Neural crest cell (in vitro differentiated cells): ENCODE results near the gene INPP4B. TPM values are rescaled to one million over a fixed set of nuclear protein-coding genes. Genes with fewer than 3 reads are reported as not detected.

ENCODE experiments used
- DNase-seq: peaks from one replicate; pipeline ENCODE4 v3.0.0; 2021; ENCODE audit warnings: low read depth, mixed read lengths, low spot score
- H3K27ac Mint-ChIP-seq: one replicate; pipeline ENCODE4 v1.8.0; 2021; ENCODE audit warnings: mild to moderate bottlenecking, mixed read lengths; ENCODE audit not compliant: unreplicated experiment
- H3K27me3 Mint-ChIP-seq: 2 replicates; pipeline ENCODE4 v1.8.0; 2021; ENCODE audit warnings: low read depth, mild to moderate bottlenecking, mixed read lengths
- H3K36me3 Mint-ChIP-seq: 2 replicates; pipeline ENCODE4 v1.8.0; 2021; ENCODE audit warnings: low read depth, mild to moderate bottlenecking, mixed read lengths
- H3K4me1 Mint-ChIP-seq: 2 replicates; pipeline ENCODE4 v1.8.0; 2021; ENCODE audit warnings: mixed read lengths
- H3K4me3 Mint-ChIP-seq: one replicate; pipeline ENCODE4 v1.8.0; 2021; ENCODE audit warnings: mild to moderate bottlenecking, mixed read lengths
- H3K9me3 Mint-ChIP-seq: 2 replicates; pipeline ENCODE4 v1.8.0; 2021; ENCODE audit warnings: mixed read lengths
- total RNA-seq: library from RNA; stranded (reverse); gene quantifications from 2 replicates; pipeline ENCODE4 v1.2.1, GENCODE V29; 2021
- TF ChIP-seq, protein P1 (sequence below): fragments of 200-600 bp; sonication (generic); conservative IDR thresholded peaks from 2 replicates; pipeline ENCODE4 v1.5.0; 2021; ENCODE audit warnings: antibody characterized with exemption, mild to moderate bottlenecking

INPP4B gene
- total RNA-seq, 1 donor from 2014 or later, result 7.3 TPM

DNA sequence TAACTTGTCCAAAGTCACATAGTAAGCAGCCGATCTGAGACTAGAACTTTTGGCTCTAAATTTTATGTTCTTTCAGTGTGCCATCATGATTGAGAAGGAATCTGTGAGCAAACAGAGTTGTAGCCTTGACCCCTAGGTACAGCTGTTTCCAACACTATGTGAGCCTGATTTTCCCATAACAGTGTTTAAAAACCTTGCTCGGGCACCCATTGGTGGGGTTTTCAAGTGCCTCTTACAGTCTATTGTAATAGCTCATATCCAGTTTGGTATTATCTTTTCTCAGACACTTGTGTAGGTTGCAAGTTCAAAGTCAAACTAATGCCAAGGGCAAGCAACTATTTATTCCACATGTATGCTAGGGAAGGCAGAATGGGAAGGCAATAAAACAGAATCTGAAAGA is 467.9 kb downstream of the INPP4B start:
- H3K27ac Mint-ChIP-seq, result no peak overlapping the region
- H3K4me1 Mint-ChIP-seq, result peaks cover 26% of the 10 kb centered on the region
- H3K27me3 Mint-ChIP-seq, result no peaks in the 10 kb centered on the region
- H3K4me3 Mint-ChIP-seq, result no peak overlapping the region
- H3K9me3 Mint-ChIP-seq, result no peaks in the 10 kb centered on the region
- no peak for DNase-seq
- TF ChIP-seq, protein P1, sequence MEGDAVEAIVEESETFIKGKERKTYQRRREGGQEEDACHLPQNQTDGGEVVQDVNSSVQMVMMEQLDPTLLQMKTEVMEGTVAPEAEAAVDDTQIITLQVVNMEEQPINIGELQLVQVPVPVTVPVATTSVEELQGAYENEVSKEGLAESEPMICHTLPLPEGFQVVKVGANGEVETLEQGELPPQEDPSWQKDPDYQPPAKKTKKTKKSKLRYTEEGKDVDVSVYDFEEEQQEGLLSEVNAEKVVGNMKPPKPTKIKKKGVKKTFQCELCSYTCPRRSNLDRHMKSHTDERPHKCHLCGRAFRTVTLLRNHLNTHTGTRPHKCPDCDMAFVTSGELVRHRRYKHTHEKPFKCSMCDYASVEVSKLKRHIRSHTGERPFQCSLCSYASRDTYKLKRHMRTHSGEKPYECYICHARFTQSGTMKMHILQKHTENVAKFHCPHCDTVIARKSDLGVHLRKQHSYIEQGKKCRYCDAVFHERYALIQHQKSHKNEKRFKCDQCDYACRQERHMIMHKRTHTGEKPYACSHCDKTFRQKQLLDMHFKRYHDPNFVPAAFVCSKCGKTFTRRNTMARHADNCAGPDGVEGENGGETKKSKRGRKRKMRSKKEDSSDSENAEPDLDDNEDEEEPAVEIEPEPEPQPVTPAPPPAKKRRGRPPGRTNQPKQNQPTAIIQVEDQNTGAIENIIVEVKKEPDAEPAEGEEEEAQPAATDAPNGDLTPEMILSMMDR, result no peak
- no peaks in the 10 kb centered on the region for H3K36me3 Mint-ChIP-seq

DNA sequence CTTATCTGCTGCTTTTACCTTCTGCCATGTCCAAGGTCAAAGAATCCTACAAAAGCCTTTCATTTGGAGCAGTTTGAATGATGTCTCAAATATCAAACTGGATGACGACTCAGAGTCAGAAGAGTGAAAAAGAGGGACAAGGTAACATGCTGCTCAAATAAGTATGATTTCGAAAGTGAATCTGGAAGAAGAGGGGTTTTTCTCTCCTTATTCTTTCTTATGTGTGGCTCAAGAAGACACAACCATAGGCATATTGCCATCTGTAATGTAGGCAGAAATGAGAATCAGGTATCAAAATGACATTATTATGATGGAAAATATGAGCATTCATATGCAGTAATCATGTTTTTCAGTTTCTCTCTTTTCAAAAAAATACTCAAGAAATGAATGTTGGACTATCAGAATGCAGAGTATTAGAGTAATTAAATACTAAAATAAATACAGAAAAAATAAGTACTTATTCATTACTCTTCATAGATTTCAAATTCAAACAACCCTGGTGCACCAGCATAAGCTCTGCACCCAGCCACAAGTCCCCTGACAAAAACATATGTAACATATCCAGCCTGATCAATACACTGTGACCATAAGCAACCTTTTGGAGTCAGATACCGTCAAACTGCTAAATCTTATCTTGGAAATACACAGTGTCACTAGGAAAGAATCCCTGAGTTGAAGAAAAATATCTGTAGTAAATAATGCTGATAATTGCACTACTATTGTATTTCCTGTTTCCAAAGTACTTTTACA is 468.6 kb downstream of the INPP4B start:
- Mint-ChIP-seq H3K27ac (peak overlapping the region; percentile 70), H3K36me3 (no peaks in the 10 kb centered on the region), H3K4me3 (no peak overlapping the region), H3K27me3 (no peaks in the 10 kb centered on the region), H3K4me1 (peaks cover 31% of the 10 kb centered on the region), H3K9me3 (no peaks in the 10 kb centered on the region)
- no peak for DNase-seq
- TF ChIP-seq, protein P1, result no peak

DNA sequence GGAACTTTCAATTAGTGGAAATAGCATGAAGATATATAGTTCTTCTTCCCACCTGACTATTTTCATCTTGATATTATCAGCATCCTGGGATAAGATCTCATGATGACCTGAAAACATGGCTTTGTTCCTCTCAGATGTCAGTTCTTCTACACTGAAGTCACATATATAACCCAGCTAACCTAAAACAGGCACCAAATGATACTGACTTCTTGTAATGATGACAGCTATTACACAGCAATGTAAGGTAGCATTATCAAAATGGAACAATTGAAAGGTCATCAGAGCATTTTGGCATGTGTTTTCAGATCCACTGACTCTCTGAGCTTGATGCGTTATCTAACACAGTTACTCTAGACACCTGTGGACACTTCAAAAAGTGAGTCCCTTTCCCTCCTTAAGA is 469.9 kb downstream of the INPP4B start:
- DNase-seq, result no peak
- no peaks in the 10 kb centered on the region for H3K27me3 Mint-ChIP-seq

DNA sequence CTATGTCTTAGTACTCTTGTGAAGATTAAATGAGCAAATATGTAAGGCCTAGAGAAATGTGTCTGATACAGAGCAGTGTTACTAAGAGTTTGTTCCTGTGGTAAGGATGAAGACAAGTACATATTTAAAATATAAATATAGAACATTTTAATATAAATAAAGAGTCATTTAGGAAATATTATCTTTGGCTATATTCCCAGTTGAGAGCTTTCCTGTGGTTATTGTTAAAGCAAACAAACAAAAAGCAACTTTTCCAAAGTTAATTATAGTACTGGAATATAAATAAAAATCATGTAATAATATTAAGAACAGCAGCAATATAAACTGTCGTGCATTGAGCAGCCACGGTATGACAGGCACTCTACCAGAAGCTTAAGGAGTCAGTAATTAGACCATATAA is 472.5 kb downstream of the INPP4B start:
- no peak overlapping the region for H3K27ac Mint-ChIP-seq
- H3K27me3 Mint-ChIP-seq, result no peaks in the 10 kb centered on the region
- H3K36me3 Mint-ChIP-seq, result peaks cover 3% of the 10 kb centered on the region
- DNase-seq, result no peak
- peaks cover 20% of the 10 kb centered on the region for H3K4me1 Mint-ChIP-seq
- peaks cover 6% of the 10 kb centered on the region for H3K9me3 Mint-ChIP-seq
- TF ChIP-seq, protein P1, result no peak
- no peak overlapping the region for H3K4me3 Mint-ChIP-seq

More for the DNA sequence above, 469.9 kb downstream of the INPP4B start:
- TF ChIP-seq, protein P1, result no peak
- H3K9me3 Mint-ChIP-seq, result peaks cover under 1% of the 10 kb centered on the region
- no peak overlapping the region for H3K27ac Mint-ChIP-seq
- no peak overlapping the region for H3K4me3 Mint-ChIP-seq
- H3K4me1 Mint-ChIP-seq, result peaks cover 31% of the 10 kb centered on the region
- no peaks in the 10 kb centered on the region for H3K36me3 Mint-ChIP-seq

DNA sequence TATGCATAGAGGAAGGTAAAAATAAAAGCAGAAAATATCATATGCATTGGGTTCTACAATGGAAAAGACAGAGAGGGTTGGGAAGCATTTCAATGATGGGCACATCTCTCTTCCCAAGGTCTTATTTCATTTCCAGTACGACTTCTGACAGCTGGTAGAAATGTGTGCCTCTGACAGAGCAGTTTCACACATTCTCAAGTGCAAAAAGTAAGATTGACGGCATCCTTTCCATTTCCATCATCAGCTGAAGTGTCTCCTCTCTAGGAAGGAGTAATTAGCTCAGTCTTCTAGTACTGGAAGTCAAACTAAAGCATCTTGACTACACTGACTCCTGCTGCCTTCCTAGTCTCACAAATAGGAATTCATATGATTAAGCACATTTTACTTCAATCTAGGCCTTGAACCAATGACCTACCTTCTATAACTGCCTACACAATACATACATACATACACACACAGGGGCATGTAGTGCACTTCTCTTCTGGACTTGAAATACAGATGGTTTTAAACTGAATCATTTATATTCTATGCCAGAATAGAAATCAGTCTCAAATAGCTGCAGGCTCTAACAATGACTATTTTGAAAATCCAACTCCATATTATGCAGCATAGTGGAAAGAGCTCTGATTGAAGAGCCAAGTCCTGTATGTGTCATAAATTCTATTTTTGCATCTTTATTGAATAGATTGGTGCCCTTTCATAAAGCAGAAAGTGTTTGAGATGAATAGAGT is 473.4 kb downstream of the INPP4B start:
- H3K9me3 Mint-ChIP-seq, result peaks cover 6% of the 10 kb centered on the region
- no peak overlapping the region for H3K27ac Mint-ChIP-seq
- TF ChIP-seq, protein P1, result no peak
- peaks cover 3% of the 10 kb centered on the region for H3K36me3 Mint-ChIP-seq
- no peak for DNase-seq
- no peak overlapping the region for H3K4me3 Mint-ChIP-seq
- H3K27me3 Mint-ChIP-seq, result no peaks in the 10 kb centered on the region
- peaks cover 25% of the 10 kb centered on the region for H3K4me1 Mint-ChIP-seq
